Measurements from ENCODE around the gene ZNF485.
"Not testable (repeated sequence)": the region's sequence is repeated elsewhere in the genome, so short reads cannot be mapped to it uniquely, and the experiment has no call there.

ZNF485 gene

GRCh38 chr10:43605850-43606322, 352 bp upstream of the ZNF485 start:
- no peak for DNase-seq (ENCODE audit: low read depth, low spot score)

- no peak for DNase-seq (ENCODE audit: low read depth, low spot score)
Observed at GRCh38 chr10:43607199-43607573, 948 bp downstream of the ZNF485 start.

GRCh38 chr10:43610636-43611035, 4.4 kb downstream of the ZNF485 start:
- no peak for DNase-seq (ENCODE audit: low read depth, low spot score)

- no peak for DNase-seq (ENCODE audit: low read depth, low spot score)
Observed at GRCh38 chr10:43616697-43617370, 10.6 kb downstream of the ZNF485 start.

GRCh38 chr10:43619368-43619767, 13.1 kb downstream of the ZNF485 start:
- no peak for DNase-seq (ENCODE audit: low read depth, low spot score)

GRCh38 chr10:43622038-43622437, 15.8 kb downstream of the ZNF485 start:
- no peak for DNase-seq (ENCODE audit: low read depth, low spot score)

GRCh38 chr10:43623351-43623750, 17.1 kb downstream of the ZNF485 start:
- DNase-seq (ENCODE audit: low read depth, low spot score) = no peak

- DNase-seq (ENCODE audit: low read depth, low spot score) = no peak
Observed at GRCh38 chr10:43627942-43628341, 21.7 kb downstream of the ZNF485 start.

GRCh38 chr10:43628956-43629355, 22.7 kb downstream of the ZNF485 start:
- DNase-seq (ENCODE audit: low read depth, low spot score) = no peak

- not testable (repeated sequence) for DNase-seq (ENCODE audit: low read depth, low spot score)
Observed at GRCh38 chr10:43635816-43636215, 29.6 kb downstream of the ZNF485 start.

- DNase-seq (ENCODE audit: low read depth, low spot score) = no peak
Observed at GRCh38 chr10:43640603-43641002, 34.4 kb downstream of the ZNF485 start.

GRCh38 chr10:43644252-43644651, 38.0 kb downstream of the ZNF485 start:
- no peak for DNase-seq (ENCODE audit: low read depth, low spot score)

GRCh38 chr10:43645866-43646265, 39.6 kb downstream of the ZNF485 start:
- DNase-seq (ENCODE audit: low read depth, low spot score) = no peak

GRCh38 chr10:43647576-43647975, 41.3 kb downstream of the ZNF485 start:
- DNase-seq (ENCODE audit: low read depth, low spot score) = no peak

- no peak for DNase-seq (ENCODE audit: low read depth, low spot score)
Observed at GRCh38 chr10:43648095-43648397, 41.8 kb downstream of the ZNF485 start.

- peak; percentile 48 for DNase-seq (ENCODE audit: low read depth, low spot score)
Observed at GRCh38 chr10:43648398-43649184, 42.4 kb downstream of the ZNF485 start, which contains the start of gene ZNF32. Gene ZNF32 (minus strand): TSS chr10:43648881. CDS start chr10:43646133, 2,748 bp downstream.

- DNase-seq (ENCODE audit: low read depth, low spot score) = no peak
Observed at GRCh38 chr10:43649185-43649523, 42.9 kb downstream of the ZNF485 start.

- no peak for DNase-seq (ENCODE audit: low read depth, low spot score)
Observed at GRCh38 chr10:43653746-43654145, 47.5 kb downstream of the ZNF485 start.

- DNase-seq (ENCODE audit: low read depth, low spot score) = no peak
Observed at GRCh38 chr10:43655311-43655710, 49.1 kb downstream of the ZNF485 start.

GRCh38 chr10:43658227-43658626, 52.0 kb downstream of the ZNF485 start:
- DNase-seq (ENCODE audit: low read depth, low spot score) = no peak

- no peak for DNase-seq (ENCODE audit: low read depth, low spot score)
Observed at GRCh38 chr10:43665054-43665453, 58.8 kb downstream of the ZNF485 start.

- no peak for DNase-seq (ENCODE audit: low read depth, low spot score)
Observed at GRCh38 chr10:43666552-43666951, 60.3 kb downstream of the ZNF485 start.

GRCh38 chr10:43667317-43667731, 61.1 kb downstream of the ZNF485 start:
- DNase-seq (ENCODE audit: low read depth, low spot score) = no peak

Data from iPS DF 19.7 (cell line).